NCI-H187 treated with DMSO at 0.1 percent for 48 hours (cell line): Measurements from ENCODE around the gene TM7SF3.
"Not testable (repeated sequence)": the region's sequence is repeated elsewhere in the genome, so short reads cannot be mapped to it uniquely, and the experiment has no call there.

Experiments used
- DNase-seq: peaks from one replicate; lab custom pipeline; 2025; lab: John Stamatoyannopoulos, UW

Gene TM7SF3, protein sequence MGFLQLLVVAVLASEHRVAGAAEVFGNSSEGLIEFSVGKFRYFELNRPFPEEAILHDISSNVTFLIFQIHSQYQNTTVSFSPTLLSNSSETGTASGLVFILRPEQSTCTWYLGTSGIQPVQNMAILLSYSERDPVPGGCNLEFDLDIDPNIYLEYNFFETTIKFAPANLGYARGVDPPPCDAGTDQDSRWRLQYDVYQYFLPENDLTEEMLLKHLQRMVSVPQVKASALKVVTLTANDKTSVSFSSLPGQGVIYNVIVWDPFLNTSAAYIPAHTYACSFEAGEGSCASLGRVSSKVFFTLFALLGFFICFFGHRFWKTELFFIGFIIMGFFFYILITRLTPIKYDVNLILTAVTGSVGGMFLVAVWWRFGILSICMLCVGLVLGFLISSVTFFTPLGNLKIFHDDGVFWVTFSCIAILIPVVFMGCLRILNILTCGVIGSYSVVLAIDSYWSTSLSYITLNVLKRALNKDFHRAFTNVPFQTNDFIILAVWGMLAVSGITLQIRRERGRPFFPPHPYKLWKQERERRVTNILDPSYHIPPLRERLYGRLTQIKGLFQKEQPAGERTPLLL

DNA sequence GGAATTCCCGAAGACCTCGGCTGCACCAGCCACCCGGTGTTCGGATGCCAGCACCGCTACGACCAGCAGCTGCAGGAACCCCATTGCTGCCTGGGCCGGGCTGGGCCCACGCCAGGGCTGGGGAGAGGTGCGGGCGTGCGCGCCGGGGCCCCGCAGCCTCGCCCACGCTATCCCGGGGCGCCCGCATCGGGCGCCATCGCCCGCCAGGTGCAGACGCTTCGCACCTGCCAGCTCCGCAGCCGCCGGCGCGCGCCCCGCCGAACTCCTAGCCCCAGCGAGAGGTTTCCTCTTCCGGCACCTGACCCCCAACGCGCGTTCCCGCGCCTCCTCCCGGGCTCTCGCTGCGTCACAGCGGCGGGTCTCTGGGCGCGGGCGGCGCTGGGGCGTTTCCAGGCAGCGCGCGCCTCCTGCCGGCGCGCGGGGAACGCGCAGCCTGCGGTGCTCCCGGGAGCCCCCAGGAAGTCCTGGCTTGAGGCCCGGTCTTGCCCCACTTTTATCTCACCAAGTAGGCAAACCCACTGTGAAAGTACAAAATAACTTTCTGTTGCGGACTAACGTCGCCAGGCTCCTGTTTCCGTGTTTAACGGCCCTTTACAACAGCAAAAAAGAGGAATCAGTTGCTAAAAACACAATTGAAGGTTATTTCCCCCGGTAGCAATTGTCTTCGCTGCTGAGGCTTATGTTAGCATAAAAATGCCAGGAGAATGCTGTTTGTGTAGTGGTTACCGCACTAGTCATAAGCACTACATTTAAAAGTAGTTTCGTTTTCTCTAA is at the start of gene TM7SF3:
TM7SF3 (minus strand) TSS at position 300 of the 774 bp plus-strand sequence; CDS start at position 84, 216 bp downstream.
- DNase-seq = peak; percentile 17

DNA sequence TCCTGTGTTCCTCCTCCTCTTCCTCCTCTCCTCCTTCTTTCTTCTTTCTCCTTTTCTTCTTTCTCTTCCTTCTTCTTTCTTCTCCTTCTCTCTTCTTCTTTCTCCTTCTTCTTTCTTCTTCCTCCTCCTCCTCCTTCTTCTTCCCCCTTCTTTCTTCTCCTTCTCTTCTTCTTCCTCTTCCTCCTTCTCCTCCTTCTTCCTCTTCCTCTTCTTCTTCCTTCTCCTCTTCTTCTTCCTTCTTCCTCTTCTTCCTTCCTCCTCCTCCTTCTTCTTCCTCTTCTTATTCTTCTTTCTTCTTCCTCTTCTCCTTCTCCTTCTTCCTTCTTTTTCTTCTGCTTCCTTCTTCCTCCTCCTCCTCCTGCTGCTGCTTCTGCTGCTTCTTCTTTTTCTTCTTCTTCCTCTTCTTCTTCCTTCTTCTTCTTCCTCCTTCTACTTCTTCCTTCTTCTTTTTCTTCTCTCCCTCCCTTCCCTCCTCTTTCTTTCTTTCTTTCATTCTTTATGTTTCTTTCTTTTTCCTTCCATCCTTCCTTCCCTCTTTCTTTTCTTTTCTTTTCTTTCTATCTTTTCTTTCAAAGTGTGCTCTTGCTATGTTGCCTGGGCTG is 49.2 kb upstream of the TM7SF3 start:
- no peak for DNase-seq

DNA sequence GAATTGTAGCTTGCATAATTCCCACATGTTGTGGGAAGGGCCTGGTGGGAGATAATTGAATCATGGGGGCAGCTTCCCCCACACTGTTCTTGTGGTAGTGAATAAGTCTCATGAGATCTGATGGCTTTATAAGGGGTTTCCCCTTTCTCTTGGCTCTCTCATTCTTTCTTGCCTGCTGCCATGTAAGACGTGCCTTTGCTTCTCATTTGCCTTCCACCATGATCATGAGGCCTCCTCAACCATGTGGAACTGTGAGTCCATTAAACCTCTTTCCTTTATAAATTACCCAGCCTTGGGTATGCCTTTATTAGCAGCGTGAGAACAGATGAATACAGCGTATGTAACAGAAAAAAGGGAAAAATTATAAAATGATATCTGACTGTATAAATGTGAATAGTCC is 47.1 kb upstream of the TM7SF3 start:
- DNase-seq = no peak

DNA sequence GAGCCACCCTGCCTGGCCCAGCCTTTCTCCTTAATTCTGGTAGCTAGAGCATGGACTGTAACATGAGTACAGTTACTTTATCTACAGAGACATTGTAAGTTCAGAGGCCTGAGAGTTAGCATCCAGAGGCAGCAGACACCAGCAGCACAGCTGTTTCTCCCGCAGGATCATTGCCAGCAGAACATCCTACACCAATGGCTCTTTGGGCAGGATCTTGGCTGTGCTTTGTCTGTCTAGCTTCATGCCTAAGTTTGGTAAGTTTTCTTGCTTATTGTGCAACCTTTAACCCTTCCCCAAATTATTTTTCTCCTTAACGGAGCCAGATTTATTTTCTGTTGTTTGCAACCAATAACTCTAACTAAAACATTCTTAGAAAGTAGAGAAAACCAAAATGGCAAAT is 46.6 kb upstream of the TM7SF3 start:
- DNase-seq = no peak

DNA sequence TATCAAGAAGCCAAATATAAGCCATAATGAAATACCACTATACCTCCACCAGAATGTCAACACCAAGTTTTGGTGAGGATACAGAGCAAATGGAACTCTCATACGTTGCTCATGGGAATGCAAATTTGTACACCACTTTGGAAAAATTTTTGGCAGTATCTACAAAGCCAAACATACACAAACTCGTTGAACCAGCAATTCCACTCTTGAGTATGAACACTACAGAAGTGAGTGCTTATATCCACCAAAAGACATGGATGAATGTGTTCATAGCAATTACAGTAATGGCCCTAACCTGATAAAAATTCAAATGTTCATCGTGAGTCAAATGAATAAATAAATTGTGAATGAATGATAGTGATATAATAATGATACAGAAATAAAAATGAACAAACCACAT is 43.4 kb upstream of the TM7SF3 start:
- no peak for DNase-seq

DNA sequence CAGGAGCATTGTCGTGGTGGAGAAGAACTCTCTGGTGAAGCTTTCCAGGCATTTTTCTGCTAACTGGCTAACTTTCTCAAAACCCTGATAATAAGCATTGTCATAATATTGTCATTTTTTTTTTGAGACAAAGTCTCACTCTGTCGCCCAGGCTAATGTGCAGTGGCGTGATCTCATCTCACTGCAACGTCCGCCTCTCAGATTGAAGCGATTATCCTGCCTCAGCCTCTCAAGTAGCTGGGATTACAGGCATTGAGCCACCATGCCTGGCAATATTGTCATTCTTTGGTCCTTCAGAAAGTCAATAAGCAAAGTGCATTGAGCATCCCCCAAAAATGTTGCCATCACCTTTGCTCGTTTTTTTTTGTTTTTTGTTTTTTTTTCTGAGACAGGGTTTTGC is 41.8 kb upstream of the TM7SF3 start:
- no peak for DNase-seq

DNA sequence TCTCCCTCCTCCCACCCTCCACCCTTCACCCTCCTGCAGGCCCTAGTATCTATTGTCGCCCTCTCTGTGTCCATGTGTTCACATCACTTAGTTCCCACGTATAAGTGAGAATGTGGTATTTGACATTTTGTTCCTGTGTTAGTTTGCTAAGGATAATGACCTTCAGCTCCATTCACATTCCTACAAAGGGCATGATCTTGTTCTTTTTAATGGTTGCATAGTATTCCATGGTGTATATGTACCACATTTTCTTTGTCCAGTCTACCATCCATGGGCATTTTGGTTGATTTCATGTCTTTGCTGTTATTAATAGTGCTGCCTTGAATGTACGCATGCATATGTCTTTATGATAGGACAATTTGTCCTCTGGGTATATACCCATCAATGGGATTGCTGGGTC is 38.6 kb upstream of the TM7SF3 start:
- DNase-seq = no peak

DNA sequence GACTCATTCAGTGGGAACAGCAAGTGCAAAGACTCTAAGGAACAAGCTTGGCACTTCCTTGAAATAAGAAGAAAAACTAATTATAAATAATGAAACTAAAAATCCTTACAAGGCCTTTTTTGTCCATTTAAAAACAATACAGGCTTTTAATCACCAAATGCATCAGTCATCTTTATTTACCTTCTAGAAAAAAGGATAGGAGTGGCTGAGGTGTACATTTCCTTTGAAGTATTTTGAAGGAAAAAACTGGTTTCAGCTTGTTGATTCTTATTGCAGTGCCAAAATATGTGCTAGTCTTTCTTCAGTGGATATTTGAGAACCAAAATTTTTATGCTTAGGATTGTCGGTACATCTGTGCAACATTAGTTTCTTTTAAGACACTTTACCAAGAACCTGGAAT is 38.0 kb upstream of the TM7SF3 start:
- DNase-seq = no peak

DNA sequence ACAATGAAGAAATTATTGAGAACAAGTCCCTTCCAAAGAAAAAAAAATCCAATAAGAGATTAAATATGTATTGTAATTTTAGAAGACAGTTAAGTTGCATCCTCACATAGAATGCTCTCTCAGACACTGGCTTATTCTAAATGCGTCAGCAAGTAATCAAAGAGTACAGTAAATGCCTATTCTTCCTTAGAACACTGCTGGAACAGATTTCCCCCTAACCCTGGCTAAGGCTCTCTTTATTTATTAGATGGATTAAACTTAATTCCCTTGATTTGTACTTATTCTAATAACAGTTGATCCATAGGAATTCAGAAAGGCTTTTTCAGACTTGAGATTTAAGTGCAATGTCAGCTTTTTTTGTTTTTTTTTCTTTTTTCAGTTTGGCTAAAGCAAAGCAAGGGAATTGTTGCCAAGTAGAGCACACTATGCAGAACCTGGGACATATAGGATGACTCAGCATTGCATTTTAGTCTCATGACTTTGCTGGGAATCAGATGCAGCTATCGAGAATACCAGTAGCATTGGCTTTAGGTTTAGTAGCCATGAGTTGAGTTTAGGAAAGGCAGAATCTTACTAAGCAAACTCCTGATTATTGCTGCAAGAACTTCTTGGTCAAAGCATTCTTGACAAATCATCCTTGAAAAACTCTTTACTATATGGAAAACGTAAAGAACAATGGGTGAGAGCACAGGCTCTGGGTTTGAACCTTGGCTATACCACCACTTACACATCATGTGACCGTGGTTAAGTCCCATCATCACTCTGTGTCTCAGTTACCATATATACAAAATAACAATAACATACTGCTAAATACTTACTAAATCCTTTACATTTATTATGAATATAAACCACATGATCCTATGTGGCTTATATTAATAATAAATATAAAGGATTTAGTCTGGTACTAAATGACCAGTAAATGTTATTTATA is 34.9 kb upstream of the TM7SF3 start:
- DNase-seq = no peak

DNA sequence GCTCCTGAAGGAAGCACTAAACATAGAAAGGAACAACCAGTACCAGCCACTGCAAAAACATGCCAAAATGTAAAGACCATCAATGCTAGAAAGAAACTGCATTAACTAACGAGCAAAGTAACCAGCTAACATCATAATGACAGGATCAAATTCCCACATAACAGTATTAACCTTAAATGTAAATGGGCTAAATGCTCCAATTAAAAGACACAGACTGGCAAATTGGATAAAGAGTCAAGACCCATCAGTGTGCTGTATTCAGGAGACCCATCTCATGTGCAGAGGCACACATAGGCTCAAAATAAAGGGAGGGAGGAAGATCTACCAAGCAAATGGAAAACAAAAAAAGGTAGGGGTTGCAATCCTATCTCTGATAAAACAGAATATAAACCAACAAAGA is 27.8 kb upstream of the TM7SF3 start:
- DNase-seq = not testable (repeated sequence)

DNA sequence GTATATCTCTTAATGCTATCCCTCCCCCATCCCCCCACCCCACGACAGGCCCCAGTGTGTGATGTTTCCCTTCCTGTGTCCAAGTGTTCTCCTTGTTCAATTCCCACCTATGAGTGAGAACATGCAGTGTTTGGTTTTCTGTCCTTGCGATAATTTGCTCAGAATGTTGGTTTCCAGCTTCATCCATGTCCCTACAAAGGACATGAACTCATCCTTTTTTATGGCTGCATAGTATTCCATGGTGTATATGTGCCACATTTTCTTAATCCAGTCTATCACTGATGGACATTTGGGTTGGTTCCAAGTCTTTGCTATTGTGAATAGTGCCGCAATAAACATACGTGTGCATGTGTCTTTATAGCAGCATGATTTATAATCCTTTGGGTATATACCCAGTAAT is 26.5 kb upstream of the TM7SF3 start:
- not testable (repeated sequence) for DNase-seq

DNA sequence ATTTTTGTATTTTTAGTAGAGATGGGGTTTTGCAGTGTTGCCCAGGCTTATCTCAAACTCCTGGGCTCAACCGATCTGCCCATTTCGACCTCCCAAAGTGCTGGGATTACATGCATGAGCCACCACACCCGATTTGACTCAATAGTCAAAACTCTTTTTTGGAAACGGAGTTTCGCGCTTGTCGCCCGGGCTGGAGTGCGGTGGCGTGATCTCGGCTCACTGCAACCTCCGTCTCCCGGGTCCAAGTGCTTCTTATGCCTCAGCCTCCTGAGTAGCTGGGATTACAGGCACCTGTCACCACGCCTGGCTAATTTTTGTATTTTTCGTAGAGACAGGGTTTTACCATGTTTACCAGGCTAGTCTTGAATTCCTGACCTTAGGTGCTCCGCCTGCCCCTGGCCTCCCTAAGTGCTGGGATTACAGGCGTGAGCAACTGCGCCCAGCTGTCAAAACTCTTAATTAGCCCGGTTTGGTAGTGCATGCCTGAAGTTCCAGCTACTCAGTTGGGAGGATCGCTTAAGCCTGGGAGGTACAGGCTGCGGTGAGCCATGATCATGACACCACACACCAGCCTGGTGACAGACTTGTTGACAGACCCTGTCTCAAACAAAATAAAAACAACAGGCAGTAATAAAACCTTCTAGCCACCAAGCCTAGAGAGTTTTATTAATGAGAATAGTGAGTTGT is 20.6 kb upstream of the TM7SF3 start:
- no peak for DNase-seq

DNA sequence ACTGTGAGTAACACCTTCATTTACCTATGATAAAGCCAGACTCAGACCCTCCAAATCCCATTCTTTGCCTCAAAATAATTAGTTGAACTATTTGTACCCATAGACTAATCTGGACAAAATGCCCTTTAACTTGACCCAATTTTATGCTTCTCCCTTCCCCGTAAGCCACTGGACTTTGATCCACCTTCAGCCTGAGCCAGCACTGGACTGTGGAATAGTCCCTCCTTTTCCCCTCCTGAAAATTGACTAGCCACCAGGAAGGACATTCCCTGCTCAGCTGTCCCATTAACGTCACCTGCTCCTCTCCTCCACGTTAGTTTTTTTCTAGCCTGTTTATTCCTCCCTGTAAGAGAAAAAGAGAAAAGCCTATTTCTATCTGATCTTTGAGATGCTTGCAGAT is 18.5 kb upstream of the TM7SF3 start:
- DNase-seq = no peak

DNA sequence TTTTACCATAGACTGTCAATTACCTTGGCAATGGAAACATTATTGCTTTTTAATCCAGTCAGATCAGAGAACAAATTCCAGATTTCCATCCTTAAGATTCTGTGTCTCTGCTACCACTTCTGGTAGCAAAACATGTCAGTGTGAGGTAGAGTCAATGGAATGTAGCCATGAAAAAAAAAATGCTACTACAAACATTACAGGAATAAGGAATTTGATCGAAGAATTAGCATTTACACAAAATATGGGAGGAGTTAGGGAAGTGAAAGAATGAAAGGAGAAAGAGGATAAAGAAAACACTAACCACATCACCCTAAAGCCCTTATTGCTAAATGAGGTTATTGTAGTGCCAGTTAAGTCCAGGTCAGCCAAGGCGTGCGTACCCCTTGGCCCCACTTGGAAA is 17.3 kb upstream of the TM7SF3 start:
- DNase-seq = no peak

DNA sequence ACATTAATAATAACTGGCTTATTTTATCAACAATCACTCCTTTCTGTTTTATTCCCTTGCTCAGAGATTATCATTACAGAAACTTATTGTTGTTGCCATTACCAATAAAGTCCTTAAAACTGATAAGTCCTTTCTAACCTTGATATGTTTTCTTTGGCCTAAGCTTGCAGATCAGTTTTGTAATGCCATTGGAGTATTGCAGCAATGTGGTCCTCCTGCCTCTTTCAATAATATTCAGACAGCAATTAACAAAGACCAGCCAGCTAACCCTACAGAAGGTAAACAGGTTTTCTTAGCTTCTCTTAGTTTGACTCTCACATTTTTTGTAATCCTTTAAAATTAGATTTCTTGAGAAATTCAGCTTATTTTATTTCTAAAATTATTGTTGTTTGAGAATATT is 12.1 kb upstream of the TM7SF3 start:
- DNase-seq = no peak

DNA sequence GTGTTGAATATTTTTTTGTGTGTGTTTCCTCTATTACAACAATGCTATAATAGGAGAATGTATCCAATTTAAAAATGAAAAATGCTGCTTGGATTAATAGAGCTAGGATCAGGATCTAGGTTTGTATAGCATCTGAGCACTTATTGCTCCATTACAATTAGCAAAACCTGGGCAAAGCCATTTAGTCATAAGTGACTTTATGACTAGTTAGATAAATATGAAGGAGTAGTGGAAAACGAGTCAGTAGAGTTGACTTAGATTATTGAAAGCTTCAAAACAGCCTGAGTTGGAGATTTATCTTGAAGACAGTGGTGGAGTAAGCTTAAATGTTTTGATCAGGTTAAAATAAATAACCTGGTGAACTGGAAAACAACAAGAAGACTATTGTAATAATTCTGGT is 10.9 kb upstream of the TM7SF3 start:
- no peak for DNase-seq

DNA sequence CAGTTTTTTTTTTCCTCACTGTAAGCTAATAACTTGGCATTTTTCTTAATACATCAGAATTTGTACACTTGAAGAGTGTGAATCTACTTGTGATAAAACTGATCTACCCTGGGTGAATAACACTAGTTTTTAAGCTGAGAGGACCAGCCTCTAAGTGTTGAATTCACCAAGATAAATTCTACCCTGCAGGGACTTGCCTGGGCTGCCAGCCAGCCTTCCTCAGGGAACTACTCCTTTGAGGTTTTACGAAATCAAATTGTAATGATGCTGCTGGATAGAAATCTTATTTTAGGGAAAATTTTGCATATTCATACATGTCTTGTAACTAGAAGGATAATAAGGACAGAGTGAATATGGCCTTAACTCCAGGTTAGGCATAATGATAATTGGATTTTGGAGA is 10.1 kb upstream of the TM7SF3 start:
- no peak for DNase-seq

DNA sequence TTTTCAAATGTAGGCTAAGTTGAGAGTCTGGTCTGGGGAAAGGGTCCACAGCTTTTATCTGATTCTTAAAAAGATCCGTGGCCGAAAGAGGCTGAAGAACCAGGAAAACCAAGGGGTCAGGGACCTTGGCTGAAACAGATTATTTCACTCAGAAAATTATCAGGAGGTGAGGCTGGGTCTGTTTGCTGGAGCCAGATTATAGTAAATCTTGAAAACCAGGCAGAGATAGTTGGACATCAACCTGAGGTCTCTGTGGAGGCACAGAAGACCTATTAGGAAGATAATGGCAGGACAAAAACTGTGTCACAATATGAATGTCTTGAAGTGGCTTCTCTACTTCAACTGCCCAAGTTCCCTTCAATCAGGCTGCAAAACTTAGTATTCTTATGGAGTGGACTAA is 6.6 kb upstream of the TM7SF3 start:
- no peak for DNase-seq

DNA sequence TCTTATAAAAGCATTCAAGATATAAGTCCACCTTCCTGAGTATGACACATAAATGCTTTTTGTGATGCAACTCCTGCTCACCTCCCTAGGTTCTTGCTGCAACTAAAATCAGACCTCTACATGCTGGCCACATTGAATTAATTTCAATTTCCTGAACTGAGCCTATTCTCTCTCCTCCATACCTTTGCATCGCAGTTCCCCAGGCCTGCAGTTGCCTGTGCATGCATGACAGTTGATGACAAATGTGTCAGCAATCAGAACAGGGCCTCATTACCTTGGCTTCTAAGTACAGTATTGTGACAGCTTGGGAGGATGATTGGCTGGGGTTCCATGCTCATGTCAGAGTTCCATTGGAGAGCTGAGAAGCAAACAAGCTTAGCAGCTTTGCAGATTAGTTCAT is 3.9 kb upstream of the TM7SF3 start:
- no peak for DNase-seq

DNA sequence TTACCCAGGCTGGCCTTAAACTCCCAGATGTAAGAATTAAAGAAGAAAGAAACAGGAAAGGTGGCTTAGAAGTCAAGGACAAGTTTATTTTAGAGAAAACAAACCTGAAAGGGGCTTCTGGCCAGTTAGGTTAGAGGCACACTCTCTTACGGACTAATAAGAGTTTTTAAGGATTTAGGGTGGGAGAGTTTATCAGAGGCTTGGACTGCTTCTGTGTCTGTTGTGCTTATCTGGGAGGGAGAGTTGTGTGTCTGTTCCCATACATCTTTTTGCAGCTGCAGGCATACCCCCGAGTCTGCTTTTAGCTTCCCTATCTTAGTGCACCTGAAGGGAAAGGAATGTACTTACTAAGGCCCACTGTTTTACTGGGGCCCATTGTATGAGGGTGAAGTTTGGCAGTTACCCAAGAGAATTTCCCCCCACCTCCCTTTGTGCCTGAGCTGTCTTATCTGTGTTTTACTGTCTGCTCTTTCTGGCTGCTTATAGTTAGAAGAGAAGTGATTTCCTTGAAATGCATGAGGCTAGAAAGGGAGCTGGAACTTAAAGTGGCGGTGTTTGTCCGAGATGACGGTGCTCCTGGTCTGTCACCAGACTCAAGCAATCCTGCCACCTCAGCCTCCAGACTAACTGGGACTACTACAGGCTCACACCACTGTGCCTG is 3.1 kb upstream of the TM7SF3 start:
- DNase-seq = not testable (repeated sequence)

DNA sequence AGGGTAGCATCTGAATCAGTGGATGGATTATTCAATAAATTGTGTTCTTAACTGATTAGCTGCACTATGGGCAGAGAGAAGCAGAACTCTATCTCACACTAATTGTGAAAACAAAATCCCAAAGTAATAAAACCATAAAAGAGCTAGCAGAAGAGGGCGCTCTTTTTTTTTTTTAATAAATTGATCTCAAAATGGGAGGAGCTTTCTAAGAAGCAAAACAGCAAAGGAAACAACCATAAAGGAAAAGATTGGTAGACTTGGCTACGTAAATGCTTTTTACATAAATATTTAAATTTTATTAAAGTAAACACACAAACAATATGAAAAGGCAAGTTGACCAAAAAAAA is 1.5 kb upstream of the TM7SF3 start:
- peak; percentile 16 for DNase-seq
